CD4-positive, alpha-beta T cell (primary cell): ENCODE results near the gene XRCC4. TPM values are rescaled to one million over a fixed set of nuclear protein-coding genes. Genes with fewer than 3 reads are reported as not detected.

Experiments
- ATAC-seq: fragments of 200-7000 bp; cut with Tn5 transposase; one replicate; pipeline ENCODE4 v1.10.0; 2022; ENCODE audit warnings: mild to moderate bottlenecking; ENCODE audit not compliant: poor library complexity
- CTCF ChIA-PET: fragments of 350-600 bp; sonication (Branson Sonifier 250); formaldehyde crosslinking; loops from one replicate; lab custom pipeline; 2021; ENCODE audit warnings: antibody characterized with exemption, inconsistent platforms; lab: Charles Lee
- POLR2A ChIA-PET: fragments of 350-600 bp; sonication (Branson Sonifier 250); formaldehyde crosslinking; loops from one replicate; lab custom pipeline; 2021; ENCODE audit warnings: antibody characterized with exemption, inconsistent platforms; lab: Charles Lee
- DNase-seq, 14 experiments: peaks; one replicate each; pipeline ENCODE4 v3.0.0-alpha.2; 2013 to 2020; ENCODE audit warnings: mixed read lengths in 2 of 14
- H3K27ac ChIP-seq, 2 donors: one replicate each; pipeline versions ENCODE4 v1.5.1 to v1.7.0; 2013; ENCODE audit warnings: low read length in 2 of 2, low read depth in 1 of 2, mild to moderate bottlenecking in 1 of 2
- H3K27me3 ChIP-seq, 2 experiments: 1 replicate in 1 of 2; 2 replicates in 1 of 2; pipeline versions ENCODE4 v1.6.1 to v1.7.0; 2013; ENCODE audit warnings: low read length in 2 of 2, control low read depth in 1 of 2, mild to moderate bottlenecking in 1 of 2, moderate library complexity in 1 of 2; ENCODE audit not compliant: insufficient read depth in 2 of 2, control insufficient read depth in 1 of 2
- H3K36me3 ChIP-seq: one replicate; pipeline ENCODE4 v1.6.1; 2013; ENCODE audit warnings: low read length, control low read depth; ENCODE audit not compliant: insufficient read depth
- H3K4me1 ChIP-seq: one replicate; pipeline ENCODE4 v1.6.1; 2013; ENCODE audit warnings: low read length, control low read depth; ENCODE audit not compliant: insufficient read depth
- H3K4me3 ChIP-seq: one replicate; pipeline ENCODE4 v1.5.1; 2013; ENCODE audit warnings: mild to moderate bottlenecking, low read length, moderate library complexity
- H3K9me3 ChIP-seq, 2 experiments: 1 replicate in 1 of 2; 2 replicates in 1 of 2; pipeline versions ENCODE4 v1.6.1 to v1.7.0; 2013; ENCODE audit warnings: low read length in 2 of 2, mild to moderate bottlenecking in 2 of 2, control low read depth in 1 of 2, moderate library complexity in 1 of 2; ENCODE audit not compliant: control insufficient read depth in 1 of 2, insufficient read depth in 1 of 2
- H3K27ac Mint-ChIP-seq: one replicate; pipeline ENCODE4 v1.8.0; 2020; ENCODE audit warnings: mixed read lengths
- H3K27me3 Mint-ChIP-seq: one replicate; pipeline ENCODE4 v1.8.0; 2021; ENCODE audit warnings: mixed read lengths
- H3K36me3 Mint-ChIP-seq: one replicate; pipeline ENCODE4 v1.8.0; 2021; ENCODE audit warnings: low read depth, mixed read lengths
- H3K4me1 Mint-ChIP-seq: one replicate; pipeline ENCODE4 v1.8.0; 2021; ENCODE audit warnings: low read depth, mixed read lengths
- H3K4me3 Mint-ChIP-seq: one replicate; pipeline ENCODE4 v1.8.0; 2020; ENCODE audit warnings: mild to moderate bottlenecking, mixed read lengths
- H3K9me3 Mint-ChIP-seq: one replicate; pipeline ENCODE4 v1.8.0; 2020; ENCODE audit warnings: mixed read lengths
- CTCF ChIP-seq: fragments of 200-600 bp; IDR thresholded peaks from one replicate; pipeline ENCODE4 v1.8.0; 2022; ENCODE audit warnings: antibody characterized with exemption, mild to moderate bottlenecking
- intact Hi-C, 2 experiments: fragments of 100-400 bp; cut with DNase I in 1 of 2; cut with micrococcal nuclease in 1 of 2; formaldehyde crosslinking; loops; one replicate each; pipeline versions ENCODE4 v1.15.1 to v1.9.0; 2023 to 2025; cut with DNase I, micrococcal nuclease
- total RNA-seq, 174 experiments: library from RNA in 2 of 174; stranded (reverse) in 2 of 174; gene quantifications; one replicate each; pipeline ENCODE4 v1.2.3 and lab custom pipeline; 2021 to 2026

XRCC4 gene
- total RNA-seq, 2 experiments from 2014 or later: 1.8 TPM

- POLR2A ChIA-PET: no interaction called here
- DNase-seq (no peak), ATAC-seq (no peak)
- no peaks in the 10 kb centered on the region for H3K9me3 ChIP-seq
- Mint-ChIP-seq H3K36me3 (peaks cover 8% of the 10 kb centered on the region), H3K4me1 (no peaks in the 10 kb centered on the region), H3K27me3 (no peaks in the 10 kb centered on the region), H3K27ac (no peak overlapping the region), H3K4me3 (no peak overlapping the region), H3K9me3 (no peaks in the 10 kb centered on the region)
- no peaks in the 10 kb centered on the region for H3K27me3 ChIP-seq
- H3K4me1 ChIP-seq: no peaks in the 10 kb centered on the region
- H3K36me3 ChIP-seq: peaks cover 3% of the 10 kb centered on the region
- no peak for TF ChIP-seq CTCF
- H3K4me3 ChIP-seq: no peak overlapping the region
- H3K27ac ChIP-seq: no peak overlapping the region
- CTCF ChIA-PET: no interaction called here
- intact Hi-C loops: no loop called here
Observed at GRCh38 chr5:83197326-83197967, 120.1 kb downstream of the XRCC4 start.

DNA sequence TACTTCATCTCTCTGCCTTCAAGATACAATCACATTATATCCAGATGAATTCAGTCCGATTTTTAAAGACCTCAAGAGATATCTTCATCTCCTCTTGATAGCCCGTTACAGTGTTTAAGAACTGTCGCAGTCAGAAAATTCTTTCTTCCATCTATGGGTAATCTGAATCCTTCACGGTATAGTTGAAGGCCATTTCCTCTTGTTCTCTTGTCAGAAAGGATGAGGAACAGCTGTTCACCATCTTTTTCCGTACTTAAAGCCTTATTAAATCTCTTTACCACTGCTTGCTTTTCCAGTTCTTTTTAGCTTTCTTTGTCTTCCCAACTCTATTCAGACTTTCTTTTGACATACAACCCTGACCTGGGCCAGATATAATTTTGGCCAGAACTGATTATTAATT lies 121.8 kb downstream of the XRCC4 start:
- DNase-seq: no peak
- H3K4me3 ChIP-seq: no peak overlapping the region
- no peak for ATAC-seq
- H3K9me3 Mint-ChIP-seq: no peaks in the 10 kb centered on the region
- no peak for TF ChIP-seq CTCF
- peaks cover 3% of the 10 kb centered on the region for H3K36me3 ChIP-seq
- POLR2A ChIA-PET: no interaction called here
- CTCF ChIA-PET: no interaction called here
- no peaks in the 10 kb centered on the region for H3K4me1 ChIP-seq
- no peak overlapping the region for H3K4me3 Mint-ChIP-seq
- intact Hi-C loops: no loop called here
- H3K27me3 ChIP-seq: no peaks in the 10 kb centered on the region
- H3K27ac Mint-ChIP-seq: no peak overlapping the region
- H3K27ac ChIP-seq: no peak overlapping the region
- no peaks in the 10 kb centered on the region for H3K27me3 Mint-ChIP-seq
- peaks cover 8% of the 10 kb centered on the region for H3K36me3 Mint-ChIP-seq
- no peaks in the 10 kb centered on the region for H3K9me3 ChIP-seq
- no peaks in the 10 kb centered on the region for H3K4me1 Mint-ChIP-seq

- no peak for ATAC-seq
- intact Hi-C loops: no loop called here
- Histone ChIP-seq H3K4me1 (no peaks in the 10 kb centered on the region), H3K4me3 (no peak overlapping the region), H3K27ac (no peak overlapping the region), H3K27me3 (no peaks in the 10 kb centered on the region), H3K36me3 (peaks cover 3% of the 10 kb centered on the region), H3K9me3 (no peaks in the 10 kb centered on the region)
- DNase-seq: no peak
- Mint-ChIP-seq H3K4me1 (no peaks in the 10 kb centered on the region), H3K36me3 (peaks cover 28% of the 10 kb centered on the region), H3K4me3 (no peak overlapping the region), H3K27me3 (no peaks in the 10 kb centered on the region), H3K27ac (no peak overlapping the region), H3K9me3 (no peaks in the 10 kb centered on the region)
- ChIA-PET POLR2A (no interaction called here), CTCF (no interaction called here)
- no peak for TF ChIP-seq CTCF
Observed at GRCh38 chr5:83204651-83205050, 127.3 kb downstream of the XRCC4 start.
